Urinary bladder (tissue), 4 donors: ENCODE results near the gene RYR1. TPM values are rescaled to one million over a fixed set of nuclear protein-coding genes. Genes with fewer than 3 reads are reported as not detected.
A peak's percentile ranks its signal among the peaks of the same experiment; 100 is the strongest.

Experiments
- DNase-seq: peaks from one replicate; pipeline ENCODE4 v3.0.0-alpha.2; 2015; ENCODE audit errors: extremely low spot score
- H3K27ac ChIP-seq: one replicate; pipeline ENCODE4 v1.5.1; 2013; ENCODE audit warnings: low read depth, mild to moderate bottlenecking, moderate library complexity
- H3K36me3 ChIP-seq: one replicate; pipeline ENCODE4 v1.6.1; 2013; ENCODE audit warnings: mild to moderate bottlenecking, moderate library complexity; ENCODE audit not compliant: insufficient read depth
- H3K4me1 ChIP-seq: one replicate; pipeline ENCODE4 v1.6.1; 2013; ENCODE audit warnings: mild to moderate bottlenecking, moderate library complexity; ENCODE audit not compliant: insufficient read depth
- H3K4me3 ChIP-seq: one replicate; pipeline ENCODE4 v1.5.1; 2013; ENCODE audit warnings: low read depth, low read length
- WGBS: extraction: QIAGEN DNeasy Blood & Tissue Kit; methylation state at CpG from one replicate; pipeline ENCODE4 v1.1.7; 2013; 5-methylcytosine and 5-hydroxymethylcytosine counted together
- polyA plus RNA-seq: library from polyadenylated mRNA; stranded (reverse); fragments of 200-250 nt; gene quantifications from one replicate; pipeline ENCODE4 v1.2.3, GENCODE V29; 2013
- total RNA-seq: library from RNA; depleted of rRNA; stranded (reverse); fragments of >200 nt; gene quantifications from one replicate; pipeline ENCODE4 v1.2.3, GENCODE V29; 2014
- donor health status: healthy with polysubstance abuse.
- donor health status: healthy.

The RYR1 gene
- total and polyA plus RNA-seq, 2 donors, result 1.1 to 5.3 TPM

- WGBS, result 33% methylated on average over 22 of the region's 22 CpGs
- Histone ChIP-seq H3K36me3 (no peaks in the 10 kb centered on the region), H3K4me3 (no peak overlapping the region), H3K27ac (no peak overlapping the region), H3K4me1 (no peaks in the 10 kb centered on the region)
- no peak for DNase-seq
These were observed 43.2 kb upstream of the RYR1 start for GRCh38 chr19:38389957-38390924.

DNA sequence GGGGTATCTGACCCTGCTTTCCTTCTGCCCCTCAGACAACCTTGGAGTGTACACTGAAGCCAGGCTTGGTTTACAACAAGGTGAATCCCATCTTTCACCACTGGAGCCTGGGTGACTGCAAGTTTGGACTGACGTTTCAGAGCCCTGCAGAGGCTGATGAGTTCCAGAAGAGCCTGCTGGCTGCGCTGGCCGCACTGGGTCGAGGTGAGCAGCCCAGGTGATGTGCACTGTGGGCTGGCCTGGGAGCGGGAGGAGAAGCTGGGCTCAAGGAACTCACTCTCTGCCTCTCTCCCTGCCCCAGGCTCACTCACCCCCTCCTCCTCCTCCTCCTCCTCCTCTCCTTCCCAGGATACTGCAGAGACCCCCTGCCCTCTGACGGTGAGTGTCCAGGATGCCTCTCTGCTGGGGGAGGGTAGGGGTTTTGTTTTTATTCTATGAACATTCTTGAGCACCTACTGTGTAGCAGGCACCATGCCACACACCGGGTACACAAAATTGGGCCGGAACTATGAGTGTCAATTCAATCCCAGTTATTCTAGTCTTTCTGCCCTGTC is 41.5 kb upstream of the RYR1 start:
- WGBS, result 55% methylated on average over 8 of the region's 8 CpGs

DNA sequence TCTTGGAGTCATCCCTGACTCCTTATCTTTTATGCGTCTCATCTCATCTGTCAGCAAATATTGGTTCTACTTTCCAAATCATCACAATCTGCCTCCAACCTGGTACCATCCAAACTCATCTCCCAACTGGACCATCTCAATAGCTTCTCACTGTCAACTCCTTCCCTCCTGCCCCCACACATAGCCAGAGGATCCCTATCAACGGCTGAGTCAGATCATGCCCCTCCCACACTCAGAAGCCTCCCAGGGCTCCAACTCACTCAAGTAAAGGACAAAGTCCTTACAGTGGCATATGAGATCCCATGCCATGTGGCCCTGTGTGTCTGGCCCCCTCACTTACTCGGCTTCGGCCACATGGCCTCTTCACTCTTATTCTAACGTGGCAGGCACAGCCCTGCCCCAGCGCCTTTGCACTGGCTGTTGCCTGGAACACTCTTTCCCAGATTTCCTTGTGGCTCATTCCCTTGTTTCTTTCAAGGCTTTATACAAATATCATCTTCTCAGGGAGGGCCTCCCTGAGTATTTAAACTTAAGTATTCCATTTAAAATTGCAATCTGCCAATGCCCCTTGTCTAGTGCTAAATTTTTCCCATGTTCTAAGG is 40.7 kb upstream of the RYR1 start:
- H3K27ac ChIP-seq, result no peak overlapping the region
- H3K4me3 ChIP-seq, result no peak overlapping the region
- DNase-seq, result no peak
- no peaks in the 10 kb centered on the region for H3K4me1 ChIP-seq
- 72% methylated on average over 6 of the region's 6 CpGs for WGBS
- H3K36me3 ChIP-seq, result no peaks in the 10 kb centered on the region

More for the DNA sequence above, 41.5 kb upstream of the RYR1 start:
- DNase-seq, result no peak
- Histone ChIP-seq H3K4me1 (no peaks in the 10 kb centered on the region), H3K4me3 (no peak overlapping the region), H3K27ac (no peak overlapping the region), H3K36me3 (no peaks in the 10 kb centered on the region)

DNA sequence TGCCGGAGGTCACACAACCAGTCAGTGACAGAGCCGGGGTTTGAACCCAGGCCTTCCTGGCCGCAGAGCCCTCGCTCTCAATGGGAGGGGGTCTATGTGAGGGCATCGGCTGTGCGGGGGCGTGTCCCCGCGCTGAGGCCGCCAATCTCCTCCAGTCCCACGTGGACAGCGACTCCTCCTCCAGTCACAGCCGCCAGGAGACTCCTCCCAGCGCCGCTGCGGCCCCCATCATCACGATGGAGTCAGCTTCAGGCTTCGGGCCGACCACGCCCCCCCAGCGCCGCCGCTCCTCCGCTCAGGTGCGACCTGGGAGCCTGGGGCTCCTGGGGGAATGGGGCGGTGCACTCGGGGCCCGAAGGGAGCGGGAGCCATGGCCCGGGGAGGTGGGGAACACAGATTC is 39.0 kb upstream of the RYR1 start:
- Histone ChIP-seq H3K4me3 (no peak overlapping the region), H3K4me1 (no peaks in the 10 kb centered on the region), H3K27ac (no peak overlapping the region), H3K36me3 (no peaks in the 10 kb centered on the region)
- DNase-seq, result no peak
- 5% methylated on average over 30 of the region's 30 CpGs for WGBS

- Histone ChIP-seq H3K4me3 (peak overlapping the region; percentile 9), H3K36me3 (no peaks in the 10 kb centered on the region), H3K27ac (no peak overlapping the region), H3K4me1 (no peaks in the 10 kb centered on the region)
- no peak for DNase-seq
- 4% methylated on average over 86 of the region's 86 CpGs for WGBS
These were observed 37.9 kb upstream of the RYR1 start for GRCh38 chr19:38395381-38396114.

- 55% methylated on average over 9 of the region's 9 CpGs for WGBS
- Histone ChIP-seq H3K36me3 (no peaks in the 10 kb centered on the region), H3K4me3 (no peak overlapping the region), H3K4me1 (no peaks in the 10 kb centered on the region), H3K27ac (no peak overlapping the region)
- no peak for DNase-seq
These were observed 34.4 kb upstream of the RYR1 start for GRCh38 chr19:38399081-38399480.

- Histone ChIP-seq H3K4me1 (no peaks in the 10 kb centered on the region), H3K36me3 (no peaks in the 10 kb centered on the region), H3K27ac (no peak overlapping the region), H3K4me3 (no peak overlapping the region)
- 64% methylated on average over 1 of the region's 1 CpG for WGBS
- DNase-seq, result no peak
These were observed 34.0 kb upstream of the RYR1 start for GRCh38 chr19:38399537-38399936.

DNA sequence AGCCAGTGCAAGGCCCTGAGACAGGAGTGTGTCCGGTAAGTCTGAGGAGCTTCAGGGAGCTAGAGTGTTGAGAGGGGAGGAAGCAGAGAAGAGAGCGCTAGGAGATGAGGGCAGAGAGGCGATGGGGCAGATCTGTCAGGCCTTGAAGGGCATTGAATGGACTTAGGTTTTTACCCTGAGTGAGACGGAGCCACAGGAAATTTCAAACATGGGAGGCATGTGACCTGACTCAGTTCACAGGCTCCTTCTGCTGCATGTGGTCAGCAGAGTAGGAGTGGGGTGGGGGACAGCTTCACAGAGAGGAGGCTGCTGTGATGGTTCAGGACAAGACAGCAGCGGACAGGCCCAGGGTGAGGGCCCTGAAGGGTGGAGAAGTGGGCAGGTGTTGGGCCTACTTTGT is 33.1 kb upstream of the RYR1 start:
- Histone ChIP-seq H3K4me1 (no peaks in the 10 kb centered on the region), H3K36me3 (no peaks in the 10 kb centered on the region), H3K4me3 (no peak overlapping the region), H3K27ac (no peak overlapping the region)
- WGBS, result 67% methylated on average over 5 of the region's 5 CpGs
- no peak for DNase-seq

DNA sequence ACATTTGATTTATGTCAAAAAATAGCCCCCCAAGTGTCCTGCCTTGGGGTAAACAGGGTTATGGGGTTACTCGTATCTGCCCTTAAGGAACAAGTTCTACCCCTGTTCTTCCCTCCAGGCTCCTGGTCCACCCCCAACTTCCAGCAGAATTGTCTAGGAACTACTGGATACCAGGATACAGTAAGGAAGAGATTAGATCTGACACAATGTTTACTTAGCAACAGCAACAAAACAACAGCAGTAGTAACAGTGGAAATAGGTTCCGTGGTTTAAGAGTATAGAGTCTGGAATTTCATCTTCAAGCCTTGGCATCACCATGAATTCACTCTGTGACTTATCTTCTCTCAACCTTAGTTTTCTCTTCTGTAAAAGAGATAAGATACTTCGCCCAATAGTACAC is 32.3 kb upstream of the RYR1 start:
- Histone ChIP-seq H3K36me3 (no peaks in the 10 kb centered on the region), H3K27ac (no peak overlapping the region)
- WGBS, result 61% methylated on average over 3 of the region's 3 CpGs

DNA sequence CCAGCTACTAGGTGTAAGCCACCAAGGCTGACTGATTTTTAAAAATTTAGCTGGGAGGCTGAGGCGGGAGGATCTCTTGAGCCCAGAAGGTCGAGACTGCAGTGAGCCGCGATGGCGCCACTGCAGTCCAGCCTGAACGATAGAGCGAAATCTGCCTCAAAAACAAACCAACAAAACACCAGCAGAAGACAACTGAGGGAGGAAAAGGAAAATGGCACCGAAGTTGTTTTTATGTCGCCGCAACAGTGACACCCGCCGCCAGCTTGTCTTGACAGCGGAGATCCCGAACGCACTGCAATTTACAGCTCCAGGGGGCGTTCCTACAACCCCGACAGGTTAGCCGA is 30.9 kb upstream of the RYR1 start:
- DNase-seq, result no peak
- no peaks in the 10 kb centered on the region for H3K4me1 ChIP-seq
- H3K27ac ChIP-seq, result no peak overlapping the region
- WGBS, result 2% methylated on average over 18 of the region's 18 CpGs
- H3K4me3 ChIP-seq, result peak overlapping the region; percentile 2
- peaks cover 3% of the 10 kb centered on the region for H3K36me3 ChIP-seq

More for the DNA sequence above, 32.3 kb upstream of the RYR1 start:
- Histone ChIP-seq H3K4me1 (no peaks in the 10 kb centered on the region), H3K4me3 (no peak overlapping the region)
- no peak for DNase-seq

- Histone ChIP-seq H3K4me3 (peak within 1 kb of the TSS; percentile 86), H3K36me3 (peaks cover 3% of the 10 kb centered on the region), H3K27ac (peak within 1 kb of the TSS; percentile 44), H3K4me1 (no peaks in the 10 kb centered on the region)
- DNase-seq, result peak; percentile 89
- under 1% methylated on average over 82 of the region's 82 CpGs for WGBS
These were observed 30.4 kb upstream of the RYR1 start, which contains the start of gene FAM98C for GRCh38 chr19:38402967-38403674. TSS of gene FAM98C (plus strand) at chr19:38403093. CDS start at chr19:38403154, 61 bp downstream.

- no peak for DNase-seq
- H3K36me3 ChIP-seq, result peaks cover 3% of the 10 kb centered on the region
- H3K4me1 ChIP-seq, result no peaks in the 10 kb centered on the region
- no peak overlapping the region for H3K27ac ChIP-seq
- no peak overlapping the region for H3K4me3 ChIP-seq
- WGBS, result 93% methylated on average over 6 of the region's 6 CpGs
These were observed 28.6 kb upstream of the RYR1 start for GRCh38 chr19:38404858-38405257.

DNA sequence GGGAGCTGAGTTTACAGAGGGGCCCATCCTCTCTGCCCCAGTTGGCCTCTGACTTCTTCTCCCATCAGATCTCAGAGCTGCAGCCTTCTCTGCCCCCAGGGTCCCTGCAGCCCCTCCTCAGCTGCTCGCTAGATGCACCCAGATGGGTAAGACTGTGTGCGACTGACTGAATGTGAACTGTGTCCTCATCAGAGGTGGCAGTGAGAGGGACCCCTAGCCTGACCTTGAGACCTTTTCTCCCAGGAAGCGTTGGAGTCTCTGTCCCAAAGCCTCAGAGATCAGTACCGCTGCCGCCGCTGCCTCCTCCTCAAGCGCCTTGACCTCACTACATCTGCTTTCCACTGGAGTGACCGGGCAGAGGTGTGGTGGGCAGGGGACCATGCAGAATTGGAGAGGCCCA is 28.2 kb upstream of the RYR1 start:
- DNase-seq, result no peak
- no peak overlapping the region for H3K27ac ChIP-seq
- 90% methylated on average over 8 of the region's 8 CpGs for WGBS
- no peaks in the 10 kb centered on the region for H3K4me1 ChIP-seq
- H3K36me3 ChIP-seq, result peaks cover 3% of the 10 kb centered on the region
- H3K4me3 ChIP-seq, result no peak overlapping the region
